ENCODE measurements around the gene MKRN2.

MKRN2 gene

GRCh38 chr3:12557473-12558100, 700 bp downstream of the MKRN2 start:
- Histone ChIP-seq H3K4me1 (ENCODE audit: control insufficient read depth, insufficient read depth, low read length) (peaks cover 29% of the 10 kb centered on the region), H3K27me3 (replicated peaks; ENCODE audit: control insufficient read depth, insufficient read depth, low read length) (no peaks in the 10 kb centered on the region), H3K4me3 (ENCODE audit: low read length) (peak overlapping the region; percentile 94), H3K36me3 (ENCODE audit: control insufficient read depth, insufficient read depth, low read length, severe bottlenecking) (no peaks in the 10 kb centered on the region), H3K9me3 (ENCODE audit: control insufficient read depth, low read length) (no peaks in the 10 kb centered on the region), H3K9ac (ENCODE audit: low read length) (peak overlapping the region; percentile 93)
- DNase-seq (ENCODE audit: low read depth): peak; percentile 79

GRCh38 chr3:12558706-12559105, 1.8 kb downstream of the MKRN2 start:
- Histone ChIP-seq H3K4me3 (ENCODE audit: low read length) (peak overlapping the region; percentile 94), H3K36me3 (ENCODE audit: control insufficient read depth, insufficient read depth, low read length, severe bottlenecking) (no peaks in the 10 kb centered on the region), H3K4me1 (ENCODE audit: control insufficient read depth, insufficient read depth, low read length) (peaks cover 33% of the 10 kb centered on the region), H3K27me3 (replicated peaks; ENCODE audit: control insufficient read depth, insufficient read depth, low read length) (no peaks in the 10 kb centered on the region), H3K9ac (ENCODE audit: low read length) (peak overlapping the region; percentile 93), H3K9me3 (ENCODE audit: control insufficient read depth, low read length) (no peaks in the 10 kb centered on the region)
- DNase-seq (ENCODE audit: low read depth): peak; percentile 11

- Histone ChIP-seq H3K36me3 (ENCODE audit: control insufficient read depth, insufficient read depth, low read length, severe bottlenecking) (no peaks in the 10 kb centered on the region), H3K9ac (ENCODE audit: low read length) (no peak overlapping the region), H3K9me3 (ENCODE audit: control insufficient read depth, low read length) (no peaks in the 10 kb centered on the region), H3K4me3 (ENCODE audit: low read length) (no peak overlapping the region), H3K4me1 (ENCODE audit: control insufficient read depth, insufficient read depth, low read length) (peaks cover 33% of the 10 kb centered on the region), H3K27me3 (replicated peaks; ENCODE audit: control insufficient read depth, insufficient read depth, low read length) (no peaks in the 10 kb centered on the region)
- no peak for DNase-seq (ENCODE audit: low read depth)
These were observed 2.6 kb downstream of the MKRN2 start for GRCh38 chr3:12559520-12559919.

GRCh38 chr3:12560505-12561190, 3.8 kb downstream of the MKRN2 start:
- Histone ChIP-seq H3K36me3 (ENCODE audit: control insufficient read depth, insufficient read depth, low read length, severe bottlenecking) (no peaks in the 10 kb centered on the region), H3K9me3 (ENCODE audit: control insufficient read depth, low read length) (no peaks in the 10 kb centered on the region), H3K27me3 (replicated peaks; ENCODE audit: control insufficient read depth, insufficient read depth, low read length) (no peaks in the 10 kb centered on the region), H3K4me3 (ENCODE audit: low read length) (no peak overlapping the region), H3K9ac (ENCODE audit: low read length) (no peak overlapping the region), H3K4me1 (ENCODE audit: control insufficient read depth, insufficient read depth, low read length) (peaks cover 40% of the 10 kb centered on the region)
- DNase-seq (ENCODE audit: low read depth): no peak

- no peaks in the 10 kb centered on the region for H3K27me3 ChIP-seq (replicated peaks; ENCODE audit: control insufficient read depth, insufficient read depth, low read length)
- H3K9ac ChIP-seq (ENCODE audit: low read length): no peak overlapping the region
- no peak overlapping the region for H3K4me3 ChIP-seq (ENCODE audit: low read length)
- no peaks in the 10 kb centered on the region for H3K36me3 ChIP-seq (ENCODE audit: control insufficient read depth, insufficient read depth, low read length, severe bottlenecking)
- peaks cover 40% of the 10 kb centered on the region for H3K4me1 ChIP-seq (ENCODE audit: control insufficient read depth, insufficient read depth, low read length)
- no peak for DNase-seq (ENCODE audit: low read depth)
- no peaks in the 10 kb centered on the region for H3K9me3 ChIP-seq (ENCODE audit: control insufficient read depth, low read length)
These were observed 4.5 kb downstream of the MKRN2 start for GRCh38 chr3:12561397-12561796.

GRCh38 chr3:12562451-12562850, 5.6 kb downstream of the MKRN2 start:
- no peaks in the 10 kb centered on the region for H3K27me3 ChIP-seq (replicated peaks; ENCODE audit: control insufficient read depth, insufficient read depth, low read length)
- H3K4me3 ChIP-seq (ENCODE audit: low read length): no peak overlapping the region
- H3K9ac ChIP-seq (ENCODE audit: low read length): no peak overlapping the region
- no peaks in the 10 kb centered on the region for H3K9me3 ChIP-seq (ENCODE audit: control insufficient read depth, low read length)
- H3K4me1 ChIP-seq (ENCODE audit: control insufficient read depth, insufficient read depth, low read length): peaks cover 40% of the 10 kb centered on the region
- no peak for DNase-seq (ENCODE audit: low read depth)
- no peaks in the 10 kb centered on the region for H3K36me3 ChIP-seq (ENCODE audit: control insufficient read depth, insufficient read depth, low read length, severe bottlenecking)

GRCh38 chr3:12566976-12567375, 10.1 kb downstream of the MKRN2 start:
- H3K27me3 ChIP-seq (replicated peaks; ENCODE audit: control insufficient read depth, insufficient read depth, low read length): no peaks in the 10 kb centered on the region
- DNase-seq (ENCODE audit: low read depth): no peak
- peaks cover 36% of the 10 kb centered on the region for H3K36me3 ChIP-seq (ENCODE audit: control insufficient read depth, insufficient read depth, low read length, severe bottlenecking)
- H3K4me1 ChIP-seq (ENCODE audit: control insufficient read depth, insufficient read depth, low read length): peaks cover 15% of the 10 kb centered on the region
- no peak overlapping the region for H3K4me3 ChIP-seq (ENCODE audit: low read length)
- H3K9me3 ChIP-seq (ENCODE audit: control insufficient read depth, low read length): no peaks in the 10 kb centered on the region
- H3K9ac ChIP-seq (ENCODE audit: low read length): no peak overlapping the region

- no peak overlapping the region for H3K4me3 ChIP-seq (ENCODE audit: low read length)
- H3K27me3 ChIP-seq (replicated peaks; ENCODE audit: control insufficient read depth, insufficient read depth, low read length): no peaks in the 10 kb centered on the region
- no peak for DNase-seq (ENCODE audit: low read depth)
- peaks cover 52% of the 10 kb centered on the region for H3K36me3 ChIP-seq (ENCODE audit: control insufficient read depth, insufficient read depth, low read length, severe bottlenecking)
- no peak overlapping the region for H3K9ac ChIP-seq (ENCODE audit: low read length)
- no peaks in the 10 kb centered on the region for H3K9me3 ChIP-seq (ENCODE audit: control insufficient read depth, low read length)
- peaks cover 11% of the 10 kb centered on the region for H3K4me1 ChIP-seq (ENCODE audit: control insufficient read depth, insufficient read depth, low read length)
These were observed 11.9 kb downstream of the MKRN2 start for GRCh38 chr3:12568747-12569146.

- H3K27me3 ChIP-seq (replicated peaks; ENCODE audit: control insufficient read depth, insufficient read depth, low read length): no peaks in the 10 kb centered on the region
- no peaks in the 10 kb centered on the region for H3K9me3 ChIP-seq (ENCODE audit: control insufficient read depth, low read length)
- peaks cover 19% of the 10 kb centered on the region for H3K4me1 ChIP-seq (ENCODE audit: control insufficient read depth, insufficient read depth, low read length)
- DNase-seq (ENCODE audit: low read depth): no peak
- peaks cover 63% of the 10 kb centered on the region for H3K36me3 ChIP-seq (ENCODE audit: control insufficient read depth, insufficient read depth, low read length, severe bottlenecking)
- H3K9ac ChIP-seq (ENCODE audit: low read length): no peak overlapping the region
- H3K4me3 ChIP-seq (ENCODE audit: low read length): no peak overlapping the region
These were observed 12.9 kb downstream of the MKRN2 start for GRCh38 chr3:12569836-12570235.

GRCh38 chr3:12571986-12572385, 15.1 kb downstream of the MKRN2 start:
- Histone ChIP-seq H3K36me3 (ENCODE audit: control insufficient read depth, insufficient read depth, low read length, severe bottlenecking) (peaks cover 78% of the 10 kb centered on the region), H3K9ac (ENCODE audit: low read length) (no peak overlapping the region), H3K4me3 (ENCODE audit: low read length) (no peak overlapping the region), H3K4me1 (ENCODE audit: control insufficient read depth, insufficient read depth, low read length) (peaks cover 35% of the 10 kb centered on the region), H3K27me3 (replicated peaks; ENCODE audit: control insufficient read depth, insufficient read depth, low read length) (no peaks in the 10 kb centered on the region), H3K9me3 (ENCODE audit: control insufficient read depth, low read length) (no peaks in the 10 kb centered on the region)
- DNase-seq (ENCODE audit: low read depth): no peak

- H3K9ac ChIP-seq (ENCODE audit: low read length): no peak overlapping the region
- H3K36me3 ChIP-seq (ENCODE audit: control insufficient read depth, insufficient read depth, low read length, severe bottlenecking): peaks cover 90% of the 10 kb centered on the region
- no peak for DNase-seq (ENCODE audit: low read depth)
- H3K4me3 ChIP-seq (ENCODE audit: low read length): no peak overlapping the region
- H3K27me3 ChIP-seq (replicated peaks; ENCODE audit: control insufficient read depth, insufficient read depth, low read length): no peaks in the 10 kb centered on the region
- H3K4me1 ChIP-seq (ENCODE audit: control insufficient read depth, insufficient read depth, low read length): peaks cover 45% of the 10 kb centered on the region
- no peaks in the 10 kb centered on the region for H3K9me3 ChIP-seq (ENCODE audit: control insufficient read depth, low read length)
These were observed 17.2 kb downstream of the MKRN2 start for GRCh38 chr3:12574131-12574530.

Measured in adipocyte (in vitro differentiated cells).